ENCODE results near the gene FER1L5.

- TF ChIP-seq, protein P1, sequence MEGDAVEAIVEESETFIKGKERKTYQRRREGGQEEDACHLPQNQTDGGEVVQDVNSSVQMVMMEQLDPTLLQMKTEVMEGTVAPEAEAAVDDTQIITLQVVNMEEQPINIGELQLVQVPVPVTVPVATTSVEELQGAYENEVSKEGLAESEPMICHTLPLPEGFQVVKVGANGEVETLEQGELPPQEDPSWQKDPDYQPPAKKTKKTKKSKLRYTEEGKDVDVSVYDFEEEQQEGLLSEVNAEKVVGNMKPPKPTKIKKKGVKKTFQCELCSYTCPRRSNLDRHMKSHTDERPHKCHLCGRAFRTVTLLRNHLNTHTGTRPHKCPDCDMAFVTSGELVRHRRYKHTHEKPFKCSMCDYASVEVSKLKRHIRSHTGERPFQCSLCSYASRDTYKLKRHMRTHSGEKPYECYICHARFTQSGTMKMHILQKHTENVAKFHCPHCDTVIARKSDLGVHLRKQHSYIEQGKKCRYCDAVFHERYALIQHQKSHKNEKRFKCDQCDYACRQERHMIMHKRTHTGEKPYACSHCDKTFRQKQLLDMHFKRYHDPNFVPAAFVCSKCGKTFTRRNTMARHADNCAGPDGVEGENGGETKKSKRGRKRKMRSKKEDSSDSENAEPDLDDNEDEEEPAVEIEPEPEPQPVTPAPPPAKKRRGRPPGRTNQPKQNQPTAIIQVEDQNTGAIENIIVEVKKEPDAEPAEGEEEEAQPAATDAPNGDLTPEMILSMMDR (IDR thresholded peaks at IDR 0.05; ENCODE audit: insufficient read depth, low read length), result no peak
- TF ChIP-seq POLR2AphosphoS5 (IDR thresholded peaks at IDR 0.05; ENCODE audit: low read depth) (no peak), REST (IDR thresholded peaks at IDR 0.05; ENCODE audit: insufficient replicate concordance, low read depth) (no peak)
Measured at GRCh38 chr2:96753661-96754282, 111.2 kb downstream of the FER1L5 start.

All from HL-60 (cell line).